WTC11 (cell line): Measurements from ENCODE around the gene CCS. TPM values are rescaled to one million over a fixed set of nuclear protein-coding genes. Genes with fewer than 3 reads are reported as not detected.

Source experiments
- ATAC-seq: fragments of 200-7000 bp; cut with Tn5 transposase; 2 replicates; pipeline ENCODE4 v1.10.0; 2021; ENCODE audit warnings: mild to moderate bottlenecking, moderate library complexity
- CTCF ChIA-PET: fragments of 300-600 bp; sonication (Branson Sonifier 250); formaldehyde crosslinking; loops from one replicate; lab custom pipeline; 2021; ENCODE audit warnings: antibody characterized with exemption; lab: Charles Lee
- POLR2A ChIA-PET: fragments of 350-600 bp; sonication (Branson Sonifier 250); formaldehyde crosslinking; loops from one replicate; lab custom pipeline; 2021; ENCODE audit warnings: antibody characterized with exemption; lab: Charles Lee
- DNase-seq: peaks from one replicate; pipeline ENCODE4 v3.0.0; 2021; ENCODE audit warnings: low spot score
- H3K27ac Mint-ChIP-seq: 2 replicates; pipeline ENCODE4 v1.8.0; 2021; ENCODE audit warnings: mixed read lengths
- H3K27me3 Mint-ChIP-seq: 2 replicates; pipeline ENCODE4 v1.8.0; 2021; ENCODE audit warnings: low read depth, mild to moderate bottlenecking, moderate library complexity, mixed read lengths
- H3K36me3 Mint-ChIP-seq: 2 replicates; pipeline ENCODE4 v1.8.0; 2021; ENCODE audit warnings: mixed read lengths
- H3K4me1 Mint-ChIP-seq: 2 replicates; pipeline ENCODE4 v1.8.0; 2022; ENCODE audit warnings: mixed read lengths
- H3K4me3 Mint-ChIP-seq: 2 replicates; pipeline ENCODE4 v1.8.0; 2021; ENCODE audit warnings: mild to moderate bottlenecking, moderate library complexity, mixed read lengths
- H3K9me3 Mint-ChIP-seq: 2 replicates; pipeline ENCODE4 v1.8.0; 2021; ENCODE audit warnings: mixed read lengths
- AFF4 ChIP-seq: sonication (generic); formaldehyde crosslinking; IDR thresholded peaks from 2 replicates; pipeline ENCODE4 v1.8.1; 2023; ENCODE audit warnings: mild to moderate bottlenecking, missing genetic modification reagents, borderline replicate concordance
- ATF2 ChIP-seq: sonication (generic); formaldehyde crosslinking; IDR thresholded peaks from 2 replicates; pipeline ENCODE4 v1.8.1; 2022; ENCODE audit warnings: low read depth, missing genetic modification reagents, borderline replicate concordance
- CTCF ChIP-seq: fragments of 200-600 bp; IDR thresholded peaks from 2 replicates; pipeline ENCODE4 v1.8.0; 2022; ENCODE audit warnings: antibody characterized with exemption
- E2F1 ChIP-seq: sonication (generic); formaldehyde crosslinking; IDR thresholded peaks from 2 replicates; pipeline ENCODE4 v1.8.0; 2022; ENCODE audit warnings: mild to moderate bottlenecking, missing genetic modification reagents
- ESRRA ChIP-seq: sonication (generic); formaldehyde crosslinking; IDR thresholded peaks from 2 replicates; pipeline ENCODE4 v1.8.1; 2022; ENCODE audit warnings: mild to moderate bottlenecking, missing genetic modification reagents, borderline replicate concordance
- FOXK1 ChIP-seq: sonication (generic); formaldehyde crosslinking; IDR thresholded peaks from 2 replicates; pipeline ENCODE4 v1.8.0; 2022; ENCODE audit warnings: mild to moderate bottlenecking, moderate library complexity, missing genetic modification reagents
- FOXP1 ChIP-seq: sonication (generic); formaldehyde crosslinking; IDR thresholded peaks from 2 replicates; pipeline ENCODE4 v1.8.0; 2022; ENCODE audit warnings: missing genetic modification reagents, mild to moderate bottlenecking, moderate library complexity, borderline replicate concordance
- GTF2I ChIP-seq: fragments of 250-450 bp; sonication (Bioruptor Pico); conservative IDR thresholded peaks from 2 replicates; pipeline ENCODE4 v1.4.0; 2021; ENCODE audit warnings: mild to moderate bottlenecking
- IRF1 ChIP-seq: sonication (generic); formaldehyde crosslinking; IDR thresholded peaks from 2 replicates; pipeline ENCODE4 v1.8.0; 2023; ENCODE audit warnings: missing genetic modification reagents
- IRF2 ChIP-seq: sonication (generic); formaldehyde crosslinking; IDR thresholded peaks from 2 replicates; pipeline ENCODE4 v1.8.0; 2022; ENCODE audit warnings: low read depth, missing genetic modification reagents, borderline replicate concordance
- NFE2L1 ChIP-seq: sonication (generic); formaldehyde crosslinking; IDR thresholded peaks from 2 replicates; pipeline ENCODE4 v1.8.1; 2023; ENCODE audit warnings: missing genetic modification reagents
- NR3C1 ChIP-seq: sonication (generic); formaldehyde crosslinking; conservative IDR thresholded peaks from 2 replicates; pipeline ENCODE4 v1.8.1; 2023; ENCODE audit warnings: low read depth, mild to moderate bottlenecking, missing genetic modification reagents
- OVOL2 ChIP-seq: fragments of 250-450 bp; sonication (Bioruptor Pico); IDR thresholded peaks from 2 replicates; pipeline ENCODE4 v1.9.0; 2021; ENCODE audit warnings: mild to moderate bottlenecking, borderline replicate concordance
- ZBTB43 ChIP-seq: sonication (generic); formaldehyde crosslinking; IDR thresholded peaks from 2 replicates; pipeline ENCODE4 v1.8.1; 2023; ENCODE audit warnings: mild to moderate bottlenecking, missing genetic modification reagents
- ZMAT4 ChIP-seq: fragments of 250-450 bp; sonication (Bioruptor Pico); IDR thresholded peaks from 2 replicates; pipeline ENCODE4 v1.9.0; 2021; ENCODE audit warnings: mild to moderate bottlenecking
- ZNF263 ChIP-seq: sonication (generic); formaldehyde crosslinking; IDR thresholded peaks from 2 replicates; pipeline ENCODE4 v1.8.1; 2022; ENCODE audit warnings: low read depth, mild to moderate bottlenecking, moderate library complexity, missing genetic modification reagents
- ZNF425 ChIP-seq: fragments of 250-450 bp; sonication (Bioruptor Pico); conservative IDR thresholded peaks from 2 replicates; pipeline ENCODE4 v1.9.0; 2021; ENCODE audit warnings: mild to moderate bottlenecking
- total RNA-seq: library from RNA; stranded (reverse); gene quantifications from 3 replicates; pipeline ENCODE4 v1.2.3, GENCODE V29; 2021

CCS gene
- total RNA-seq, 1 experiment from 2014 or later: 35.9 TPM

GRCh38 chr11:66570079-66570849, 22.7 kb upstream of the CCS start (continued):
- TF ChIP-seq ZNF425 (CRISPR knock-in tag) (no peak), AFF4 (CRISPR knock-in tag) (no peak), FOXP1 (no peak), GTF2I (CRISPR knock-in tag) (no peak), ATF2 (no peak), NFE2L1 (CRISPR knock-in tag) (no peak), ZMAT4 (CRISPR knock-in tag) (no peak), ESRRA (CRISPR knock-in tag) (no peak)

GRCh38 chr11:66570850-66571180, 22.2 kb upstream of the CCS start:
- peaks cover 27% of the 10 kb centered on the region for H3K9me3 Mint-ChIP-seq
- POLR2A ChIA-PET: no interaction called here
- ATAC-seq (0 out of 2 replicates have a peak, but pooled peaks have one; percentile 8), DNase-seq (no peak)
- no peak overlapping the region for H3K4me3 Mint-ChIP-seq
- peaks cover 33% of the 10 kb centered on the region for H3K27me3 Mint-ChIP-seq
- H3K36me3 Mint-ChIP-seq: peaks cover 26% of the 10 kb centered on the region
- CTCF ChIA-PET: interaction anchor here (0.7 to 3.5 kb wide), 2 partner anchors 21 to 31 kb away, joined by 3 to 18 read pairs; partner anchors contain the start of genes CCDC87 and CCS
- TF ChIP-seq IRF2 (no peak), IRF1 (no peak), CTCF (no peak), FOXK1 (no peak), ZNF263 (CRISPR knock-in tag) (no peak), E2F1 (CRISPR knock-in tag) (no peak), ZBTB43 (CRISPR knock-in tag) (no peak), NR3C1 (CRISPR knock-in tag) (no peak), OVOL2 (CRISPR knock-in tag) (no peak)
- H3K4me1 Mint-ChIP-seq: peaks cover 21% of the 10 kb centered on the region
- H3K27ac Mint-ChIP-seq: peak overlapping the region; percentile 94
